ENCODE results near the gene LRRC10B.
A peak's percentile ranks its signal among the peaks of the same experiment; 100 is the strongest.

DNA sequence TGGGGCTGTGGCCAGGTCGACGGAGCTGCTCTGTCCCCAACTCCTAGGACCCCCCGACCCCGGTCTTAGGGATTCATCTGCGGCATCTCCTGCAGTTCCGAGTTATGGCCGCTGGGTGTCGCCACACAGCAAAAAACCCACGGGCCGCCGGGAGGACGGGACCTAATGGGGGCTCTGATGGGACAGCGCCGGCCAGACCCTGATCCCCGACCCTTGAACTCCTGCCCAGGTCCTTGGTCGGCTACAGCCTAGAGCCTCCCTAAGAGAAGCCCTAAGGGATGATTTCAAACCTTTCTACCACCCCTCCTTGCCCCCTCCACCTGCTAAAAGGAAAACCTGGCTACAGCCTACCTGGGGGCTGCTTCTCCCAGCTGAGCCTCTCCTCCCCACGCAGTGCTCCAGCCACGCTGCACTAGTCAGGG is 30.8 kb upstream of the LRRC10B start:
- TF ChIP-seq, protein P1, sequence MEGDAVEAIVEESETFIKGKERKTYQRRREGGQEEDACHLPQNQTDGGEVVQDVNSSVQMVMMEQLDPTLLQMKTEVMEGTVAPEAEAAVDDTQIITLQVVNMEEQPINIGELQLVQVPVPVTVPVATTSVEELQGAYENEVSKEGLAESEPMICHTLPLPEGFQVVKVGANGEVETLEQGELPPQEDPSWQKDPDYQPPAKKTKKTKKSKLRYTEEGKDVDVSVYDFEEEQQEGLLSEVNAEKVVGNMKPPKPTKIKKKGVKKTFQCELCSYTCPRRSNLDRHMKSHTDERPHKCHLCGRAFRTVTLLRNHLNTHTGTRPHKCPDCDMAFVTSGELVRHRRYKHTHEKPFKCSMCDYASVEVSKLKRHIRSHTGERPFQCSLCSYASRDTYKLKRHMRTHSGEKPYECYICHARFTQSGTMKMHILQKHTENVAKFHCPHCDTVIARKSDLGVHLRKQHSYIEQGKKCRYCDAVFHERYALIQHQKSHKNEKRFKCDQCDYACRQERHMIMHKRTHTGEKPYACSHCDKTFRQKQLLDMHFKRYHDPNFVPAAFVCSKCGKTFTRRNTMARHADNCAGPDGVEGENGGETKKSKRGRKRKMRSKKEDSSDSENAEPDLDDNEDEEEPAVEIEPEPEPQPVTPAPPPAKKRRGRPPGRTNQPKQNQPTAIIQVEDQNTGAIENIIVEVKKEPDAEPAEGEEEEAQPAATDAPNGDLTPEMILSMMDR (IDR thresholded peaks at IDR 0.05): peak; percentile 92
- TF ChIP-seq EZH2 (IDR thresholded peaks at IDR 0.05): no peak
